CD4-positive, CD25-positive, alpha-beta regulatory T cell (primary cell): ENCODE data around the gene NCLN. TPM values are rescaled to one million over a fixed set of nuclear protein-coding genes. Genes with fewer than 3 reads are reported as not detected.
A peak's percentile ranks its signal among the peaks of the same experiment; 100 is the strongest.

Experiments
- ATAC-seq, 2 donors: fragments of 150-1000 bp; cut with Tn5 transposase; one replicate each; pipeline ENCODE4 v1.10.0; 2021; ENCODE audit warnings: low read depth in 2 of 2, moderate number of reproducible peaks in 2 of 2, moderate library complexity in 1 of 2
- DNase-seq, 3 donors: peaks; one replicate each; pipeline versions ENCODE4 v3.0.0 to v3.0.0-alpha.2; 2012 to 2022; ENCODE audit warnings: mixed read lengths in 1 of 3
- H3K27ac ChIP-seq: one replicate; pipeline ENCODE4 v1.7.0; 2013; ENCODE audit warnings: mild to moderate bottlenecking, low read length; ENCODE audit not compliant: insufficient read depth, poor library complexity, severe bottlenecking
- H3K27me3 ChIP-seq: one replicate; pipeline ENCODE4 v1.7.0; 2013; ENCODE audit warnings: low read length; ENCODE audit not compliant: control insufficient read depth, insufficient read depth
- H3K36me3 ChIP-seq: one replicate; pipeline ENCODE4 v1.7.0; 2013; ENCODE audit warnings: mild to moderate bottlenecking, low read length, moderate library complexity; ENCODE audit not compliant: control insufficient read depth, insufficient read depth
- H3K4me1 ChIP-seq: 2 replicates; pipeline ENCODE4 v1.7.0; 2013; ENCODE audit warnings: mild to moderate bottlenecking, low read length; ENCODE audit not compliant: insufficient read depth, control insufficient read depth, poor library complexity, severe bottlenecking
- H3K4me3 ChIP-seq: one replicate; pipeline ENCODE4 v1.7.0; 2013; ENCODE audit warnings: low read depth, mild to moderate bottlenecking, low read length, moderate library complexity
- H3K9me3 ChIP-seq, 2 experiments: 1 replicate in 1 of 2; 2 replicates in 1 of 2; pipeline ENCODE4 v1.7.0; 2013; ENCODE audit warnings: low read length in 2 of 2, mild to moderate bottlenecking in 1 of 2, moderate library complexity in 1 of 2; ENCODE audit not compliant: control insufficient read depth in 2 of 2
- H3K27ac Mint-ChIP-seq, 3 donors: one replicate each; pipeline ENCODE4 v1.8.0; 2020 to 2022; ENCODE audit warnings: mild to moderate bottlenecking in 3 of 3, mixed read lengths in 3 of 3, moderate library complexity in 2 of 3
- H3K27me3 Mint-ChIP-seq: one replicate; pipeline ENCODE4 v1.8.0; 2022; ENCODE audit warnings: mild to moderate bottlenecking, mixed read lengths
- H3K36me3 Mint-ChIP-seq: one replicate; pipeline ENCODE4 v1.8.0; 2020; ENCODE audit warnings: mixed read lengths
- H3K4me1 Mint-ChIP-seq, 4 donors: one replicate each; pipeline ENCODE4 v1.8.0; 2020 to 2022; ENCODE audit warnings: mixed read lengths in 4 of 4, mild to moderate bottlenecking in 1 of 4
- H3K4me3 Mint-ChIP-seq, 4 donors: one replicate each; pipeline ENCODE4 v1.8.0; 2020 to 2022; ENCODE audit warnings: mild to moderate bottlenecking in 4 of 4, mixed read lengths in 4 of 4, moderate library complexity in 3 of 4
- H3K9me3 Mint-ChIP-seq, 7 donors: one replicate each; pipeline ENCODE4 v1.8.0; 2020 to 2022; ENCODE audit warnings: mixed read lengths in 7 of 7, mild to moderate bottlenecking in 3 of 7, moderate library complexity in 2 of 7
- polyA plus RNA-seq, 4 donors: library from polyadenylated mRNA; unstranded; fragments of 300-500 nt; fragmentation: Illumina TruSeq; gene quantifications; one replicate each; pipeline ENCODE4 v1.2.3, GENCODE V29; 2021
- total RNA-seq: library from RNA; stranded (reverse); gene quantifications from one replicate; pipeline ENCODE4 v1.2.3, GENCODE V29; 2022

Gene NCLN
- total and polyA plus RNA-seq, 5 donors from 2014 or later, result 13.3 to 48.0 (median 25.0) TPM

DNA sequence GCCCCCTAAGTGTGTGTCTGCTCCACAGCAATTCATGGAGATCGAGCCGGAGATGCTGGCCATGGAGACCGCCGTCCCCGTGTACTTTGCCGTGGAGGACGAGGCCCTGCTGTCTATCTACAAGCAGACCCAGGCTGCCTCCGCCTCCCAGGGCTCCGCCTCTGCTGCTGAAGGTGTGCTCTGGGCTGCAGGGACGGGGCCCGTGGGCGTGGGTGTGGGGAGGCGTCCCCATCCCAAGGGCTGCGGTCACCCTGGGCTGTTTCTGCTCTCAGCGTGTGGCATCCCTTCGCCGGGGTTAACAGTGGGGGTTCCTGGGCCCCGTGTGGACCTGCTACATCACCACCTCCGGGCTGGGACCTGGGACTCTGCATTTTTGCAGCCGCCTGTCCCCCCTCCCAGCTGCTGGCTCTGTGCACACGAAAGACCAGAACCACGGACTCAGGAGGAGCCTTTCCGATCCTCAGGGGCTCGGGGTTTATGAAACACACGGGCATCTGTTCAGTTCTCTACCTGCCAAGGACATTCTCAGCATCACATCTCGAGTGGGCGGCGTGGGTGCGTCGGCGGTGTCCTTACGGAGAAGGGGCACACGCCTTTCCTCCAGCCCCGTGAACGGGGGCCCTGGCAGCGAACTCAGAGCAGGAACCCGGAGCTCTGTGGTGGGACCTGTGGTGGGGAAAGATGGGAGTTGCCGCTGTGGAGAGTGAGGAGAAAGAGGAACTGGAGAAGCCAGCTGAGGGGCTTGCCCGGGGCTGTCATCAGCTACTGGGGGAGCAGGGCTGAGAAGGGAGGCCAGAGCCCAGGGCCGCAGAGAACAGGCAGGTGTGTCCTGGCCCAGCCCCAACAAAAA lies 7.8 kb downstream of the NCLN start:
- Mint-ChIP-seq H3K27me3 (no peaks in the 10 kb centered on the region), H3K9me3 (peaks cover 0 to 2% (median 0%) of the 10 kb centered on the region in 7 donors), H3K4me3 (peak overlapping the region in 1 of 4 donors; percentile 22), H3K27ac (peak overlapping the region in 1 of 3 donors; percentile 79), H3K36me3 (peaks cover 13% of the 10 kb centered on the region), H3K4me1 (peaks cover 0 to 15% (median 5%) of the 10 kb centered on the region in 4 donors)
- DNase-seq (no peak), ATAC-seq (peak in 1 of 2 donors; percentile 16)
- H3K4me1 ChIP-seq, result peaks cover 13% of the 10 kb centered on the region
- no peaks in the 10 kb centered on the region for H3K9me3 ChIP-seq
- H3K36me3 ChIP-seq, result peaks cover 3% of the 10 kb centered on the region
- no peaks in the 10 kb centered on the region for H3K27me3 ChIP-seq
- no peak overlapping the region for H3K4me3 ChIP-seq
- H3K27ac ChIP-seq, result no peak overlapping the region

DNA sequence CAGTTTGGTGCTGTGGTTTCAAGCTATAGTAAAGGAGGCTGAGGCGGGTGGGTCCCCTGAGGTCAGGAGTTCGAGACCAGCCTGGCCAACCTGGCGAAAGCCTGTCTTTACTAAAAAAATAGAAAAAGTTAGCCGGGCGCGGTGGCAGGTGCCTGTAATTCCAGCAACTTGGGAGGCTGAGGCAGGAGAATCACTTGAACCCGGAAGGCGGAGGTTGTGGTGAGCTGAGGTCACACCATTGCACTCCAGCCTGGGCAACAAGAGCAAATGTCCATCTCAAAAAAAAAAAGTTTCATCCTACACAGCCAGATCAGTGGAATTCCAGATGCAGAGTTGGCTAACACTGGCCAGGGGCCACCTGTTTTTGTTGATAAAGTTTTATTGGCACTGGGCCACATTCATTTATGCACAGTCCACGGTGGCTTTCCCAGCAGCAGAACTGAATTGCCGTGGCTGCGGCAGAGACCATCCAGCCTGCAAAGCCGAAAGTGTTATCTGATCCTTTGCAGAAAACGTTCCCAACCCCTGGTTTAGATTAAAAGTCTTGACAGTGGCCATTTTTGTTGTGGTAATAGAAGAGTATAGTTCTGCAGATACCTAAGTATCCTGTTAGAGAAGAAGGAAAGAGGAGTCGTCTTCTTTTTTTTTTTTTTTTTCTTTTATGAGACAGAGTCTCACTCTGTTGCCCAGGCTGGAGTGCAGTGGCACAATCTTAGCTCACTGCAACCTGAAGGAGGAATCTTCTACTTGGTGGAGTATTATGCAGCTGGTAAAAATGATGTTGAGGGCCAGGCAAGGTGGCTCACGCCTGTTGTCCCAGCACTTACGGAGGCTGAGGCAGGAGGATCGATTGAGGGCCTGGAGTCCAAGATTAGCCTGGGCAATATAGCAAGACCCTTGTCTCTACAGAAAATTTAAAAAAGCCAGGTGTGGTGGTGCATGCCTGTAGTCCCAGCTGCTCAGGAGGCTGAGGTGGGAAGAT lies 8.7 kb downstream of the NCLN start:
- Histone ChIP-seq H3K4me3 (no peak overlapping the region), H3K36me3 (peaks cover 3% of the 10 kb centered on the region), H3K4me1 (peaks cover 4% of the 10 kb centered on the region), H3K27ac (no peak overlapping the region), H3K9me3 (no peaks in the 10 kb centered on the region), H3K27me3 (no peaks in the 10 kb centered on the region)
- DNase-seq, result no peak
- Mint-ChIP-seq H3K36me3 (peaks cover 13% of the 10 kb centered on the region), H3K9me3 (peaks cover 0 to 2% (median 0%) of the 10 kb centered on the region in 7 donors), H3K4me3 (peak overlapping the region in 2 of 4 donors; percentile 10 to 58), H3K27ac (peak overlapping the region in 1 of 3 donors; percentile 20), H3K27me3 (no peaks in the 10 kb centered on the region), H3K4me1 (peaks cover 0 to 6% (median under 1%) of the 10 kb centered on the region in 4 donors)
- ATAC-seq, result no peak

DNA sequence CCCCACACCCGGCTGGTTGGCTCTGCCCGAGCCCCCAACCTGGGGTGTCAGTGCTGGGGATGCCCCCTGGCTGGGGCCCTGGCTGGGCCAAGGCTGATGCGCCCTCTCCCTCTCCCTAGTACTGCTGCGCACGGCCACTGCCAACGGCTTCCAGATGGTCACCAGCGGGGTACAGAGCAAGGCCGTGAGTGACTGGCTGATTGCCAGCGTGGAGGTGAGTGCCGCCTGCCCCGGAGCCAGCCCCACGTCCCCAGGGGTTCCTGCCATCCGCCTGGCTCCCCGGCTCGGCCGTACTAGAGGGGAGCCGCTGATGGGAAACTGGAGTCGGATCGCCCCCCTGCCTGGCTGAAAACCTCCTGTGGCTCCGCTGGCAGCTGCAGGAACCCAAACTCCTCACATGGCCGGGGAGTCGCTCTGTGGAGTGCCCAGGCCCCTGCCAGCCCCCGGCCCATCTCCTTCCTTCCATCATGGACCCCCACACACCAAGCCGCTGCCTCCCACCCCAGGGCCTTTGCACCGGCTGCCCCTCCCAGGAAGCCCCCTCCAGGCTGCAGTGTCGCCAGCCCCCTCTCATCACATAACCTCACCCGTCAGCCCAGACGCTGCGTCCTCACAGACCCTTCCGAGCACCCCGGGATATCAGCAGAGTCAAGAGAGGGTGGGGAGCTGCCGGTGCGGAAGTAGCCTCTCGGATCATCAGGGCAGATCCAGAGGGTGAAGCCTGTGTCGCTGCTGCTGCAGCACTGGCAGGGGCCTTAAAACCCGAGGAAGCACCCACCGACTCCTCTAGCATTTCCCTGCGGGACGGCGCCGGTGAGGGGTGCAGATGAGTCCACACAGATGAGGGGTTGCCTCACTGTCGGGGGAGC lies 10.6 kb downstream of the NCLN start:
- H3K27ac Mint-ChIP-seq, result no peak overlapping the region
- H3K9me3 Mint-ChIP-seq, result peaks cover 0 to 2% (median 0%) of the 10 kb centered on the region in 7 donors
- H3K4me1 Mint-ChIP-seq, result no peaks in the 10 kb centered on the region
- no peak for ATAC-seq
- H3K9me3 ChIP-seq, result no peaks in the 10 kb centered on the region
- H3K4me1 ChIP-seq, result no peaks in the 10 kb centered on the region
- peaks cover 3% of the 10 kb centered on the region for H3K36me3 ChIP-seq
- no peaks in the 10 kb centered on the region for H3K27me3 ChIP-seq
- H3K27ac ChIP-seq, result no peak overlapping the region
- H3K27me3 Mint-ChIP-seq, result no peaks in the 10 kb centered on the region
- no peak for DNase-seq
- H3K4me3 Mint-ChIP-seq, result no peak overlapping the region
- H3K4me3 ChIP-seq, result no peak overlapping the region
- peaks cover 13% of the 10 kb centered on the region for H3K36me3 Mint-ChIP-seq

DNA sequence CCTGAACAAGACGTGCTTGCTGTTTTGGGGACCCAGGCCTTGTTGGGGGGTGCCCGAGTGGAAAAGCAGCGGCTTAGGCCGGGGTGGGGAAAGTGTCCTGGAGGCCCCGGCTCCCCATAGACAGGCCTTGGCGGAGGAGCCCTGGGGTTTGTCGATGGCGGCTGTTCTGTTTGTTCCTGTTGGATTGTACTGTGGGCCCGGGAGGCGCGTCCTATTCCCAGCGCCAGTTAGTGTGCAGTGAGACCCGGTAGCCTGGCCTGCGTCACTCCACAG lies 11.1 kb downstream of the NCLN start:
- Histone ChIP-seq H3K36me3 (peaks cover 3% of the 10 kb centered on the region), H3K4me1 (no peaks in the 10 kb centered on the region), H3K27me3 (no peaks in the 10 kb centered on the region), H3K9me3 (no peaks in the 10 kb centered on the region), H3K27ac (no peak overlapping the region), H3K4me3 (no peak overlapping the region)
- Mint-ChIP-seq H3K27ac (no peak overlapping the region), H3K4me1 (no peaks in the 10 kb centered on the region), H3K27me3 (no peaks in the 10 kb centered on the region), H3K9me3 (peaks cover 0 to 2% (median 0%) of the 10 kb centered on the region in 7 donors), H3K36me3 (peaks cover 13% of the 10 kb centered on the region), H3K4me3 (no peak overlapping the region)
- DNase-seq, result no peak
- no peak for ATAC-seq

DNA sequence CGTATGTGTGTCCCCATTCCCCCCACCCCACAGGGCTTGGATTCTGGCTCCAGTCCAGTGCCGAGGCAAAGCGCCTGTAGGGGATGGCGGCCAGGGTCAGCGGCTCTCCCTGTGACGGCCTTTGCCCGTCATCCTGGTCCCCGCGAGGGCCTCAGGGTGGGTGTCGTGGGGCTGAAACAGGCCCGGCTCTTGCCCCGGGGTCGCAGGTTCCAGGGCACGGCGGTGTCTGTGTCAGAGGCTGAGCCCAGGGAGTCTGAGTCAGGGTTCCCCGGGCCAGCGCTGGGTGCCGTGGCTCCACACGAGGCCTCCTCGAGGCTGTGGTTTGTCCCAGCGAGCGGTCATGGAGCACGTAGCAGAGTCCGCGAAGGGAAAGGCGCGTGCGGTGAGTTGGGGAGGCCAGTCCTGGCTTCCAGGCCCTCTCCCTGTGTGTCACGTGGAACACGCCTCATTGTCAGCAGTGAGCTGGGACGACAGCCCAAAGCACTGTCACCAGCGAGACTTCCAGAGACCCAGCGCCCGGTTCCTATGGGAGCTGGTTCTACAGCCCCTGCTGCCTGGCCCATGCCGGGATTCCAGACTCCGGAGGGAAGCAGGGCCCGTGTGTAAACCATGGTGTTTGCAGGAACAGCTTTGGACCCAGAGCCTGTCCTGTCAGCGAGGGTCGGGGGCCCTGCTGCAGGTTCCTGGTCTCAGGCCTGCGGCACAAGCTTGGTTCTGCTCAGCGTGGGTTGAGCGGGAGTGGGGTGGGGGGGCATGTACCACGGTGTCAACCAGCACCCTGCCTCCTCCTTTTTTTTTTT lies 13.4 kb downstream of the NCLN start:
- H3K27ac ChIP-seq, result no peak overlapping the region
- H3K36me3 ChIP-seq, result peaks cover 3% of the 10 kb centered on the region
- DNase-seq (no peak), ATAC-seq (no peak)
- H3K27ac Mint-ChIP-seq, result no peak overlapping the region
- H3K4me1 ChIP-seq, result no peaks in the 10 kb centered on the region
- H3K4me3 Mint-ChIP-seq, result no peak overlapping the region
- no peak overlapping the region for H3K4me3 ChIP-seq
- H3K27me3 Mint-ChIP-seq, result no peaks in the 10 kb centered on the region
- H3K4me1 Mint-ChIP-seq, result no peaks in the 10 kb centered on the region
- no peaks in the 10 kb centered on the region for H3K27me3 ChIP-seq
- H3K9me3 Mint-ChIP-seq, result peaks cover 0 to 2% (median 0%) of the 10 kb centered on the region in 7 donors
- peaks cover 7% of the 10 kb centered on the region for H3K36me3 Mint-ChIP-seq
- H3K9me3 ChIP-seq, result no peaks in the 10 kb centered on the region

DNA sequence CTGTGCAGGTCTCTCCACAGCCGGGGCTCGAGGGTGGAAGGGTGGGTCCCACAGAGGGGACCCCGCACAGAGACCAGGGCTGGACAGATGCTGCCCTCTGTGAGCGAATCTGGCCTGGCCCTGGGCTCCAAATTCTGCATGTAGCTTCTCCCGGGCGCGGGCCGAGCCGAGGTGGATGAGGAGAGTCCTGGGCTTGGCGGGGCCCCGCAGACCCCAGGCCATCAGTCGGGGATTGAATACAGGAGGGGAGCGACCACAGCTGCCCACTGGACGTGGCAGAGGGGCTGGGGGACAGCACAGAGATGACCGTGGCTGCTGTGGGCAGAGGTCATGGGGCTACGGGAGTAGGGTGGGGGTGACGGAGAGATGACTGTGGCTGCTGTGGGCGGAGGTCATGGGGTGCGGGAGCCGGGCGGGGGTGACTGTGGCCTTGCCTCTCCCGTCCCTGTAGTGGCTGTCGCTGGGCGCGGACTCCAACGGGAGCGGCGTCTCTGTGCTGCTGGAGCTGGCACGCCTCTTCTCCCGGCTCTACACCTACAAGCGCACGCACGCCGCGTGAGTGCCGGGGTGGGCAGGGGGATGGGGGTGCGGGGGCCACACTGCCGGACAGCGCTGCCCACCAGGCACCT lies 15.5 kb downstream of the NCLN start:
- no peak overlapping the region for H3K4me3 ChIP-seq
- no peaks in the 10 kb centered on the region for H3K36me3 Mint-ChIP-seq
- H3K27me3 Mint-ChIP-seq, result no peaks in the 10 kb centered on the region
- no peaks in the 10 kb centered on the region for H3K27me3 ChIP-seq
- H3K9me3 ChIP-seq, result no peaks in the 10 kb centered on the region
- DNase-seq (no peak), ATAC-seq (no peak)
- no peak overlapping the region for H3K4me3 Mint-ChIP-seq
- no peak overlapping the region for H3K27ac Mint-ChIP-seq
- no peaks in the 10 kb centered on the region for H3K4me1 Mint-ChIP-seq
- H3K4me1 ChIP-seq, result no peaks in the 10 kb centered on the region
- H3K27ac ChIP-seq, result no peak overlapping the region
- H3K36me3 ChIP-seq, result peaks cover 10% of the 10 kb centered on the region
- peaks cover 0 to 2% (median 0%) of the 10 kb centered on the region in 7 donors for H3K9me3 Mint-ChIP-seq
